Neural cell (in vitro differentiated cells): Measurements from ENCODE around the gene ANP32E.

ENCODE experiments used
- EP300 ChIP-seq: fragments of 450-650 bp; conservative IDR thresholded peaks from 2 replicates; pipeline ENCODE4 v1.6.1; 2014; ENCODE audit warnings: antibody characterized with exemption, mild to moderate bottlenecking, moderate library complexity; ENCODE audit not compliant: poor library complexity, severe bottlenecking
- EZH2 ChIP-seq: fragments of 200-600, 300-800 bp; shearing (Covaris generic), sonication (generic); IDR thresholded peaks from 2 replicates; pipeline ENCODE4 v1.6.1; 2014; ENCODE audit warnings: antibody characterized with exemption, low read length, borderline replicate concordance, mild to moderate bottlenecking; ENCODE audit not compliant: insufficient read depth, poor library complexity, severe bottlenecking
- MXI1 ChIP-seq: fragments of 450-650 bp; conservative IDR thresholded peaks from 2 replicates; pipeline ENCODE4 v1.6.1; 2014; ENCODE audit warnings: antibody characterized with exemption, mild to moderate bottlenecking; ENCODE audit not compliant: poor library complexity, severe bottlenecking
- POLR2AphosphoS5 ChIP-seq: IDR thresholded peaks from 2 replicates; pipeline ENCODE4 v1.6.1; 2012
- RAD21 ChIP-seq: fragments of 450-650 bp; conservative IDR thresholded peaks from 2 replicates; pipeline ENCODE4 v1.6.1; 2014; ENCODE audit warnings: antibody characterized with exemption, mild to moderate bottlenecking, moderate library complexity
- SMC3 ChIP-seq: fragments of 450-650 bp; conservative IDR thresholded peaks from 2 replicates; pipeline ENCODE4 v1.6.1; 2014; ENCODE audit warnings: antibody characterized with exemption, mild to moderate bottlenecking, moderate library complexity; ENCODE audit not compliant: poor library complexity
- TAF1 ChIP-seq: IDR thresholded peaks from 2 replicates; pipeline ENCODE4 v1.6.1; 2012; ENCODE audit warnings: low read depth
- TF ChIP-seq, protein P1 (sequence below): fragments of 450-650 bp; IDR thresholded peaks from 2 replicates; pipeline ENCODE4 v1.5.1; 2014; ENCODE audit warnings: antibody characterized with exemption, mild to moderate bottlenecking, moderate library complexity; ENCODE audit not compliant: poor library complexity, severe bottlenecking
- TF ChIP-seq, protein P2 (sequence below): IDR thresholded peaks from 2 replicates; pipeline ENCODE4 v1.6.1; 2012; ENCODE audit warnings: borderline replicate concordance

- TF ChIP-seq, protein P1, sequence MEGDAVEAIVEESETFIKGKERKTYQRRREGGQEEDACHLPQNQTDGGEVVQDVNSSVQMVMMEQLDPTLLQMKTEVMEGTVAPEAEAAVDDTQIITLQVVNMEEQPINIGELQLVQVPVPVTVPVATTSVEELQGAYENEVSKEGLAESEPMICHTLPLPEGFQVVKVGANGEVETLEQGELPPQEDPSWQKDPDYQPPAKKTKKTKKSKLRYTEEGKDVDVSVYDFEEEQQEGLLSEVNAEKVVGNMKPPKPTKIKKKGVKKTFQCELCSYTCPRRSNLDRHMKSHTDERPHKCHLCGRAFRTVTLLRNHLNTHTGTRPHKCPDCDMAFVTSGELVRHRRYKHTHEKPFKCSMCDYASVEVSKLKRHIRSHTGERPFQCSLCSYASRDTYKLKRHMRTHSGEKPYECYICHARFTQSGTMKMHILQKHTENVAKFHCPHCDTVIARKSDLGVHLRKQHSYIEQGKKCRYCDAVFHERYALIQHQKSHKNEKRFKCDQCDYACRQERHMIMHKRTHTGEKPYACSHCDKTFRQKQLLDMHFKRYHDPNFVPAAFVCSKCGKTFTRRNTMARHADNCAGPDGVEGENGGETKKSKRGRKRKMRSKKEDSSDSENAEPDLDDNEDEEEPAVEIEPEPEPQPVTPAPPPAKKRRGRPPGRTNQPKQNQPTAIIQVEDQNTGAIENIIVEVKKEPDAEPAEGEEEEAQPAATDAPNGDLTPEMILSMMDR: no peak
- no peak for TF ChIP-seq EZH2
- no peak for TF ChIP-seq POLR2AphosphoS5
- TF ChIP-seq RAD21: no peak
- no peak for TF ChIP-seq MXI1
- no peak for TF ChIP-seq EP300
- TF ChIP-seq TAF1: no peak
- TF ChIP-seq, protein P2, sequence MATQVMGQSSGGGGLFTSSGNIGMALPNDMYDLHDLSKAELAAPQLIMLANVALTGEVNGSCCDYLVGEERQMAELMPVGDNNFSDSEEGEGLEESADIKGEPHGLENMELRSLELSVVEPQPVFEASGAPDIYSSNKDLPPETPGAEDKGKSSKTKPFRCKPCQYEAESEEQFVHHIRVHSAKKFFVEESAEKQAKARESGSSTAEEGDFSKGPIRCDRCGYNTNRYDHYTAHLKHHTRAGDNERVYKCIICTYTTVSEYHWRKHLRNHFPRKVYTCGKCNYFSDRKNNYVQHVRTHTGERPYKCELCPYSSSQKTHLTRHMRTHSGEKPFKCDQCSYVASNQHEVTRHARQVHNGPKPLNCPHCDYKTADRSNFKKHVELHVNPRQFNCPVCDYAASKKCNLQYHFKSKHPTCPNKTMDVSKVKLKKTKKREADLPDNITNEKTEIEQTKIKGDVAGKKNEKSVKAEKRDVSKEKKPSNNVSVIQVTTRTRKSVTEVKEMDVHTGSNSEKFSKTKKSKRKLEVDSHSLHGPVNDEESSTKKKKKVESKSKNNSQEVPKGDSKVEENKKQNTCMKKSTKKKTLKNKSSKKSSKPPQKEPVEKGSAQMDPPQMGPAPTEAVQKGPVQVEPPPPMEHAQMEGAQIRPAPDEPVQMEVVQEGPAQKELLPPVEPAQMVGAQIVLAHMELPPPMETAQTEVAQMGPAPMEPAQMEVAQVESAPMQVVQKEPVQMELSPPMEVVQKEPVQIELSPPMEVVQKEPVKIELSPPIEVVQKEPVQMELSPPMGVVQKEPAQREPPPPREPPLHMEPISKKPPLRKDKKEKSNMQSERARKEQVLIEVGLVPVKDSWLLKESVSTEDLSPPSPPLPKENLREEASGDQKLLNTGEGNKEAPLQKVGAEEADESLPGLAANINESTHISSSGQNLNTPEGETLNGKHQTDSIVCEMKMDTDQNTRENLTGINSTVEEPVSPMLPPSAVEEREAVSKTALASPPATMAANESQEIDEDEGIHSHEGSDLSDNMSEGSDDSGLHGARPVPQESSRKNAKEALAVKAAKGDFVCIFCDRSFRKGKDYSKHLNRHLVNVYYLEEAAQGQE: no peak
- no peak for TF ChIP-seq SMC3
Measured at GRCh38 chr1:150185481-150185880, 50.4 kb downstream of the ANP32E start.
